ENCODE data around the gene CALN1.

GRCh38 chr7:72078301-72078700 is 333.8 kb downstream of the CALN1 start:
- no peak for TF ChIP-seq REST (IDR thresholded peaks at IDR 0.05; ENCODE audit: unreplicated experiment)
- no peak for TF ChIP-seq CTCF (conservative IDR thresholded peaks at IDR 0.05; ENCODE audit: low read depth in 2 of 2)
- no peak for TF ChIP-seq NANOG (IDR thresholded peaks at IDR 0.05; ENCODE audit: borderline replicate concordance)
- TF ChIP-seq JUNB (IDR thresholded peaks at IDR 0.05; ENCODE audit: unreplicated experiment): no peak
- TF ChIP-seq EZH2 (IDR thresholded peaks at IDR 0.05; ENCODE audit: low read depth, unreplicated experiment): no peak
- TF ChIP-seq POLR2AphosphoS5 (IDR thresholded peaks at IDR 0.05; ENCODE audit: low read depth): no peak
- no peak for TF ChIP-seq CREB1 (CRISPR knock-in tag; IDR thresholded peaks at IDR 0.05; ENCODE audit: low read depth)
- no peak for TF ChIP-seq ZNF114 (CRISPR knock-in tag; IDR thresholded peaks at IDR 0.05)
- TF ChIP-seq EZH2phosphoT487 (IDR thresholded peaks at IDR 0.05; ENCODE audit: unreplicated experiment): no peak

Data from GM23338 (cell line).